HL-60 (cell line): ENCODE data around the gene MYO5B.

Experiments
- GABPA ChIP-seq: IDR thresholded peaks from 2 replicates; pipeline ENCODE4 v1.6.1; 2012; ENCODE audit warnings: low read depth
- POLR2AphosphoS5 ChIP-seq: IDR thresholded peaks from 2 replicates; pipeline ENCODE4 v1.6.1; 2012; ENCODE audit warnings: low read depth
- SPI1 ChIP-seq: IDR thresholded peaks from 2 replicates; pipeline ENCODE4 v1.6.1; 2012; ENCODE audit warnings: low read depth, mild to moderate bottlenecking, borderline replicate concordance
- TF ChIP-seq, protein P1 (sequence below): IDR thresholded peaks from one replicate; pipeline ENCODE4 v1.5.1; 2011; ENCODE audit warnings: low read length, control low read depth, inconsistent platforms; ENCODE audit not compliant: insufficient read depth
- TF ChIP-seq, protein P2 (sequence below): IDR thresholded peaks from 2 replicates; pipeline ENCODE4 v1.6.1; 2012; ENCODE audit warnings: low read depth; ENCODE audit not compliant: insufficient replicate concordance

DNA sequence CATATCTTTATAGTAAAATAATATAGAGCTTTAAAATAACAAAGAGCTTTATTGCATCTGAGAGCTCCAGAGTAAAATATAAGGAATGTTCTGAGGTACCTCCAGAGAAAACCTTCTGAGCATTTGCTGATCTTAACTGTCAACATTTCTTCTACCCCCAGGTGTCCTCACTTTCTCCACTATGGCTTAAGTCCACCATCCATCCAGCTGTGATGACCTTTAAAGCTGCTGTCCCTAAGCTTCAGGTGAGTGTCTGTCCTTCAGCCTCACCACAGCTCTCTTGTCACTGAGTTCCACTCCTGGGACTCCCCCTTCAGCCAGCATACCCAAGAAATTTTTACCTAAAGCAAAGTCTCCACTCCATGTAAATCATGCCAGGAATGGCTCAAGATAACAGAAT, 137.9 kb downstream of the MYO5B start:
- TF ChIP-seq, protein P1, sequence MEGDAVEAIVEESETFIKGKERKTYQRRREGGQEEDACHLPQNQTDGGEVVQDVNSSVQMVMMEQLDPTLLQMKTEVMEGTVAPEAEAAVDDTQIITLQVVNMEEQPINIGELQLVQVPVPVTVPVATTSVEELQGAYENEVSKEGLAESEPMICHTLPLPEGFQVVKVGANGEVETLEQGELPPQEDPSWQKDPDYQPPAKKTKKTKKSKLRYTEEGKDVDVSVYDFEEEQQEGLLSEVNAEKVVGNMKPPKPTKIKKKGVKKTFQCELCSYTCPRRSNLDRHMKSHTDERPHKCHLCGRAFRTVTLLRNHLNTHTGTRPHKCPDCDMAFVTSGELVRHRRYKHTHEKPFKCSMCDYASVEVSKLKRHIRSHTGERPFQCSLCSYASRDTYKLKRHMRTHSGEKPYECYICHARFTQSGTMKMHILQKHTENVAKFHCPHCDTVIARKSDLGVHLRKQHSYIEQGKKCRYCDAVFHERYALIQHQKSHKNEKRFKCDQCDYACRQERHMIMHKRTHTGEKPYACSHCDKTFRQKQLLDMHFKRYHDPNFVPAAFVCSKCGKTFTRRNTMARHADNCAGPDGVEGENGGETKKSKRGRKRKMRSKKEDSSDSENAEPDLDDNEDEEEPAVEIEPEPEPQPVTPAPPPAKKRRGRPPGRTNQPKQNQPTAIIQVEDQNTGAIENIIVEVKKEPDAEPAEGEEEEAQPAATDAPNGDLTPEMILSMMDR, result no peak
- TF ChIP-seq, protein P2, sequence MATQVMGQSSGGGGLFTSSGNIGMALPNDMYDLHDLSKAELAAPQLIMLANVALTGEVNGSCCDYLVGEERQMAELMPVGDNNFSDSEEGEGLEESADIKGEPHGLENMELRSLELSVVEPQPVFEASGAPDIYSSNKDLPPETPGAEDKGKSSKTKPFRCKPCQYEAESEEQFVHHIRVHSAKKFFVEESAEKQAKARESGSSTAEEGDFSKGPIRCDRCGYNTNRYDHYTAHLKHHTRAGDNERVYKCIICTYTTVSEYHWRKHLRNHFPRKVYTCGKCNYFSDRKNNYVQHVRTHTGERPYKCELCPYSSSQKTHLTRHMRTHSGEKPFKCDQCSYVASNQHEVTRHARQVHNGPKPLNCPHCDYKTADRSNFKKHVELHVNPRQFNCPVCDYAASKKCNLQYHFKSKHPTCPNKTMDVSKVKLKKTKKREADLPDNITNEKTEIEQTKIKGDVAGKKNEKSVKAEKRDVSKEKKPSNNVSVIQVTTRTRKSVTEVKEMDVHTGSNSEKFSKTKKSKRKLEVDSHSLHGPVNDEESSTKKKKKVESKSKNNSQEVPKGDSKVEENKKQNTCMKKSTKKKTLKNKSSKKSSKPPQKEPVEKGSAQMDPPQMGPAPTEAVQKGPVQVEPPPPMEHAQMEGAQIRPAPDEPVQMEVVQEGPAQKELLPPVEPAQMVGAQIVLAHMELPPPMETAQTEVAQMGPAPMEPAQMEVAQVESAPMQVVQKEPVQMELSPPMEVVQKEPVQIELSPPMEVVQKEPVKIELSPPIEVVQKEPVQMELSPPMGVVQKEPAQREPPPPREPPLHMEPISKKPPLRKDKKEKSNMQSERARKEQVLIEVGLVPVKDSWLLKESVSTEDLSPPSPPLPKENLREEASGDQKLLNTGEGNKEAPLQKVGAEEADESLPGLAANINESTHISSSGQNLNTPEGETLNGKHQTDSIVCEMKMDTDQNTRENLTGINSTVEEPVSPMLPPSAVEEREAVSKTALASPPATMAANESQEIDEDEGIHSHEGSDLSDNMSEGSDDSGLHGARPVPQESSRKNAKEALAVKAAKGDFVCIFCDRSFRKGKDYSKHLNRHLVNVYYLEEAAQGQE, result no peak
- TF ChIP-seq POLR2AphosphoS5 (no peak), SPI1 (no peak), GABPA (no peak)
